H1 (cell line): ENCODE data around the gene EML5. TPM values are rescaled to one million over a fixed set of nuclear protein-coding genes. Genes with fewer than 3 reads are reported as not detected.

Source experiments
- CTCF ChIA-PET: fragments of 300-600 bp; sonication (Branson Sonifier 250); formaldehyde crosslinking; loops from one replicate; lab custom pipeline; 2021; ENCODE audit not compliant: partially characterized antibody; lab: Charles Lee
- POLR2A ChIA-PET: fragments of 300-600 bp; sonication (Branson Sonifier 250); formaldehyde crosslinking; loops from one replicate; lab custom pipeline; 2021; ENCODE audit warnings: inconsistent platforms; ENCODE audit not compliant: partially characterized antibody; lab: Charles Lee
- DNase-seq, 2 experiments: peaks; one replicate each; pipeline versions ENCODE4 v3.0.0 to v3.0.0-alpha.2; 2010 to 2022; ENCODE audit warnings: low spot score in 2 of 2, low read depth in 1 of 2, mixed read lengths in 1 of 2
- FAIRE-seq: peaks from 2 replicates; lab custom pipeline; 2011; peaks lifted over from hg19 to GRCh38; lab: Jason Lieb, UNC
- H2AFZ ChIP-seq: 2 replicates; pipeline ENCODE4 v1.8.1; 2012; ENCODE audit warnings: low read length, inconsistent platforms
- H2AK5ac ChIP-seq: 2 replicates; pipeline ENCODE4 v1.6.1; 2013; ENCODE audit warnings: low read depth, low read length
- H2BK120ac ChIP-seq: replicated peaks from 2 replicates; pipeline ENCODE3; 2013; ENCODE audit warnings: low read depth, low read length, inconsistent platforms
- H2BK12ac ChIP-seq: 2 replicates; pipeline ENCODE4 v1.6.1; 2013; ENCODE audit warnings: low read depth, low read length
- H2BK15ac ChIP-seq: 2 replicates; pipeline ENCODE4 v1.6.1; 2013; ENCODE audit warnings: low read length
- H2BK20ac ChIP-seq: 2 replicates; pipeline ENCODE4 v1.6.1; 2013; ENCODE audit warnings: low read length
- H2BK5ac ChIP-seq: 2 replicates; pipeline ENCODE4 v1.6.1; 2013; ENCODE audit warnings: low read depth, low read length
- H3K14ac ChIP-seq: 2 replicates; pipeline ENCODE4 v1.6.1; 2013; ENCODE audit warnings: inconsistent platforms; ENCODE audit not compliant: insufficient read length
- H3K18ac ChIP-seq: 2 replicates; pipeline ENCODE4 v1.6.1; 2013; ENCODE audit warnings: low read length; ENCODE audit errors: extremely low read depth
- H3K23ac ChIP-seq: 2 replicates; pipeline ENCODE4 v1.6.1; 2013; ENCODE audit warnings: inconsistent platforms; ENCODE audit not compliant: insufficient read length
- H3K23me2 ChIP-seq: 2 replicates; pipeline ENCODE4 v1.6.1; 2013; ENCODE audit warnings: low read depth, low read length
- H3K27ac ChIP-seq: 2 replicates; pipeline ENCODE4 v1.6.1; 2011; ENCODE audit warnings: low read depth, low read length, inconsistent platforms
- H3K27me3 ChIP-seq, 4 experiments: replicated peaks in 1 of 4; 1 replicate in 1 of 4; 2 replicates in 3 of 4; pipeline versions ENCODE4 v1.6.1 to v1.8.1; 2011 to 2013; ENCODE audit warnings: low read length in 3 of 4, mild to moderate bottlenecking in 3 of 4, inconsistent platforms in 2 of 4, mixed read lengths in 2 of 4, moderate library complexity in 1 of 4; ENCODE audit not compliant: control insufficient read depth in 3 of 4, insufficient read depth in 3 of 4; ENCODE audit errors: extremely low read depth in 1 of 4
- H3K36me3 ChIP-seq, 4 experiments: 2 replicates each; pipeline versions ENCODE4 v1.6.1 to v1.8.1; 2011 to 2013; ENCODE audit warnings: mild to moderate bottlenecking in 4 of 4, low read length in 3 of 4, moderate library complexity in 2 of 4, control low read depth in 1 of 4, inconsistent platforms in 1 of 4; ENCODE audit not compliant: insufficient read depth in 4 of 4, control insufficient read depth in 2 of 4
- H3K4ac ChIP-seq: replicated peaks from 2 replicates; pipeline ENCODE3; 2013; ENCODE audit warnings: low read length, low read depth, mixed read lengths, inconsistent platforms; ENCODE audit not compliant: insufficient read length
- H3K4me1 ChIP-seq, 4 experiments: replicated peaks in 1 of 4; 1 replicate in 1 of 4; 2 replicates in 3 of 4; pipeline versions ENCODE4 v1.6.1 to v1.8.1; 2011 to 2013; ENCODE audit warnings: low read length in 3 of 4, inconsistent platforms in 2 of 4, mixed read lengths in 1 of 4; ENCODE audit not compliant: insufficient read depth in 4 of 4, control insufficient read depth in 3 of 4
- H3K4me2 ChIP-seq, 2 experiments: 2 replicates each; pipeline versions ENCODE4 v1.6.1 to v1.8.1; 2011 to 2013; ENCODE audit warnings: low read depth in 2 of 2, low read length in 2 of 2, control low read depth in 1 of 2, inconsistent platforms in 1 of 2, mild to moderate bottlenecking in 1 of 2; ENCODE audit not compliant: insufficient read depth in 1 of 2
- H3K4me3 ChIP-seq, 4 experiments: fragments of 200-600, 300-600 bp in 1 of 4; sonication (generic), shearing (Covaris generic), sonication (Bioruptor Twin) in 1 of 4; 2 replicates each; pipeline versions ENCODE4 v1.5.1 to v1.8.1; 2011 to 2016; ENCODE audit warnings: low read length in 4 of 4, low read depth in 3 of 4, control low read depth in 2 of 4, inconsistent platforms in 2 of 4, mild to moderate bottlenecking in 2 of 4, mixed read lengths in 1 of 4, moderate library complexity in 1 of 4; ENCODE audit not compliant: insufficient read depth in 2 of 4; ENCODE audit errors: extremely low read depth in 1 of 4
- H3K56ac ChIP-seq: replicated peaks from 2 replicates; pipeline ENCODE3; 2013; ENCODE audit warnings: low read depth, mild to moderate bottlenecking, mixed read lengths, low read length, inconsistent platforms; ENCODE audit not compliant: insufficient read length
- H3K79me1 ChIP-seq: 2 replicates; pipeline ENCODE4 v1.6.1; 2013; ENCODE audit warnings: low read depth, low read length, control low read depth
- H3K79me2 ChIP-seq, 2 experiments: 2 replicates each; pipeline versions ENCODE4 v1.6.1 to v1.8.1; 2012 to 2013; ENCODE audit warnings: low read length in 2 of 2, mild to moderate bottlenecking in 2 of 2, inconsistent platforms in 1 of 2; ENCODE audit not compliant: insufficient read depth in 2 of 2, control insufficient read depth in 1 of 2
- H3K9ac ChIP-seq, 4 experiments: replicated peaks in 1 of 4; 1 replicate in 1 of 4; 2 replicates in 3 of 4; pipeline versions ENCODE4 v1.6.1 to v1.8.1; 2011 to 2013; ENCODE audit warnings: low read depth in 3 of 4, low read length in 3 of 4, control low read depth in 2 of 4, mild to moderate bottlenecking in 2 of 4, moderate library complexity in 2 of 4, inconsistent platforms in 1 of 4; ENCODE audit errors: extremely low read depth in 1 of 4
- H3K9me3 ChIP-seq, 2 experiments: 2 replicates each; pipeline versions ENCODE4 v1.6.1 to v1.8.1; 2012 to 2013; ENCODE audit warnings: mild to moderate bottlenecking in 2 of 2, moderate library complexity in 2 of 2, control low read depth in 1 of 2, inconsistent platforms in 1 of 2, low read depth in 1 of 2, low read length in 1 of 2, mixed read lengths in 1 of 2; ENCODE audit not compliant: insufficient read depth in 2 of 2
- H4K20me1 ChIP-seq, 2 experiments: replicated peaks in 1 of 2; 2 replicates each; pipeline versions ENCODE3 to v1.8.1; 2011 to 2013; ENCODE audit warnings: inconsistent platforms in 2 of 2, low read length in 2 of 2, mild to moderate bottlenecking in 1 of 2; ENCODE audit not compliant: insufficient read depth in 2 of 2, control insufficient read depth in 1 of 2
- H4K5ac ChIP-seq: 2 replicates; pipeline ENCODE4 v1.6.1; 2013; ENCODE audit warnings: low read length, low read depth, mixed read lengths, inconsistent platforms; ENCODE audit not compliant: insufficient read length
- H4K8ac ChIP-seq: 2 replicates; pipeline ENCODE4 v1.8.0; 2013; ENCODE audit warnings: mild to moderate bottlenecking, moderate library complexity, low read length, inconsistent platforms; ENCODE audit not compliant: insufficient read depth; ENCODE audit errors: extremely low read depth
- H4K91ac ChIP-seq: replicated peaks from 2 replicates; pipeline ENCODE3; 2013; ENCODE audit warnings: low read length, mixed read lengths, inconsistent platforms; ENCODE audit not compliant: insufficient read length
- CHD1 ChIP-seq: IDR thresholded peaks from 2 replicates; pipeline ENCODE4 v1.6.1; 2012; ENCODE audit warnings: low read depth, low read length, improper control_type of control experiment
- FOSL1 ChIP-seq: IDR thresholded peaks from 2 replicates; pipeline ENCODE4 v1.6.1; 2011; ENCODE audit warnings: mild to moderate bottlenecking, low read depth, low read length, moderate library complexity; ENCODE audit not compliant: insufficient read depth
- JUND ChIP-seq: IDR thresholded peaks from 2 replicates; pipeline ENCODE4 v1.6.1; 2011; ENCODE audit warnings: mild to moderate bottlenecking, improper control_type of control experiment, low read length
- NRF1 ChIP-seq: IDR thresholded peaks from 2 replicates; pipeline ENCODE4 v1.6.1; 2011; ENCODE audit warnings: mild to moderate bottlenecking, low read depth, low read length, improper control_type of control experiment
- PHF8 ChIP-seq: fragments of 200-600 bp; sonication (generic); conservative IDR thresholded peaks from 2 replicates; pipeline ENCODE4 v1.7.1; 2012; ENCODE audit warnings: low read depth, mild to moderate bottlenecking, inconsistent platforms, low read length, moderate library complexity
- POLR2A ChIP-seq, 2 experiments: IDR thresholded peaks; 1 replicate in 1 of 2; 2 replicates in 1 of 2; pipeline ENCODE4 v1.6.1; 2011; ENCODE audit warnings: low read depth in 2 of 2, low read length in 2 of 2, mild to moderate bottlenecking in 2 of 2; ENCODE audit errors: control extremely low read depth in 1 of 2
- POLR2AphosphoS5 ChIP-seq: IDR thresholded peaks from 2 replicates; pipeline ENCODE4 v1.6.1; 2011; ENCODE audit warnings: low read depth, low read length
- RAD21 ChIP-seq, 2 experiments: IDR thresholded peaks in 1 of 2; conservative IDR thresholded peaks in 1 of 2; 2 replicates each; pipeline ENCODE4 v1.6.1; 2011; ENCODE audit warnings: low read depth in 2 of 2, low read length in 2 of 2, improper control_type of control experiment in 1 of 2, inconsistent platforms in 1 of 2, mild to moderate bottlenecking in 1 of 2, moderate library complexity in 1 of 2
- RFX5 ChIP-seq: IDR thresholded peaks from 2 replicates; pipeline ENCODE4 v1.6.1; 2011; ENCODE audit warnings: low read depth, low read length, improper control_type of control experiment, borderline replicate concordance
- SAP30 ChIP-seq: fragments of 300-600 bp; sonication (generic); IDR thresholded peaks from 2 replicates; pipeline ENCODE4 v1.7.1; 2012; ENCODE audit warnings: low read length, moderate library complexity, mild to moderate bottlenecking, inconsistent platforms; ENCODE audit not compliant: insufficient read depth, insufficient replicate concordance
- SUZ12 ChIP-seq: fragments of 200-600 bp; sonication (generic); IDR thresholded peaks from 2 replicates; pipeline ENCODE4 v1.6.1; 2012; ENCODE audit warnings: mild to moderate bottlenecking, inconsistent platforms, low read length, moderate library complexity, mixed read lengths
- YY1 ChIP-seq: IDR thresholded peaks from 2 replicates; pipeline ENCODE4 v1.6.1; 2011; ENCODE audit warnings: low read depth, mild to moderate bottlenecking, low read length
- WGBS, 2 experiments: shearing (Covaris generic) in 1 of 2; methylation state at CpG; one replicate each; pipeline versions ENCODE4 v1.1.6 to v1.1.7; 2013 to 2015; ENCODE audit warnings: low lambda C conversion rate in 2 of 2, mixed read lengths in 2 of 2, inconsistent platforms in 1 of 2, low coverage in 1 of 2, missing lambda C conversion rate in 1 of 2; ENCODE audit not compliant: insufficient replicate concordance in 2 of 2, insufficient coverage in 1 of 2, insufficient read length in 1 of 2; ENCODE audit errors: extremely low coverage in 1 of 2, missing lambda C conversion rate in 1 of 2; 5-methylcytosine and 5-hydroxymethylcytosine counted together
- polyA plus RNA-seq, 7 experiments: library from polyadenylated mRNA; depleted of rRNA in 3 of 7; stranded (reverse) in 5 of 7; unstranded in 2 of 7; fragments of >200 nt in 5 of 7; fragments of 200-250 nt in 2 of 7; gene quantifications; 1 replicate in 5 of 7; 2 replicates in 1 of 7; 4 replicates in 1 of 7; pipeline versions ENCODE4 v1.2.1 to v1.2.3, GENCODE V29; 2011 to 2013; ENCODE audit warnings: missing spikeins in 2 of 7, mixed read lengths in 2 of 7
- total RNA-seq: library from RNA; stranded (reverse); fragmentation: NEBNext Ultra II Directional; extraction: Animal tissue kit (Norgen Biotek cat#: 25700); gene quantifications from 2 replicates; pipeline ENCODE4 v1.2.1, GENCODE V29; 2021

EML5 gene
- total and polyA plus RNA-seq, 2 of the 8 experiments (the other 6 are each of a cell fraction or from before 2014, with no cell fraction given) = 0.39 to 0.88 TPM

DNA sequence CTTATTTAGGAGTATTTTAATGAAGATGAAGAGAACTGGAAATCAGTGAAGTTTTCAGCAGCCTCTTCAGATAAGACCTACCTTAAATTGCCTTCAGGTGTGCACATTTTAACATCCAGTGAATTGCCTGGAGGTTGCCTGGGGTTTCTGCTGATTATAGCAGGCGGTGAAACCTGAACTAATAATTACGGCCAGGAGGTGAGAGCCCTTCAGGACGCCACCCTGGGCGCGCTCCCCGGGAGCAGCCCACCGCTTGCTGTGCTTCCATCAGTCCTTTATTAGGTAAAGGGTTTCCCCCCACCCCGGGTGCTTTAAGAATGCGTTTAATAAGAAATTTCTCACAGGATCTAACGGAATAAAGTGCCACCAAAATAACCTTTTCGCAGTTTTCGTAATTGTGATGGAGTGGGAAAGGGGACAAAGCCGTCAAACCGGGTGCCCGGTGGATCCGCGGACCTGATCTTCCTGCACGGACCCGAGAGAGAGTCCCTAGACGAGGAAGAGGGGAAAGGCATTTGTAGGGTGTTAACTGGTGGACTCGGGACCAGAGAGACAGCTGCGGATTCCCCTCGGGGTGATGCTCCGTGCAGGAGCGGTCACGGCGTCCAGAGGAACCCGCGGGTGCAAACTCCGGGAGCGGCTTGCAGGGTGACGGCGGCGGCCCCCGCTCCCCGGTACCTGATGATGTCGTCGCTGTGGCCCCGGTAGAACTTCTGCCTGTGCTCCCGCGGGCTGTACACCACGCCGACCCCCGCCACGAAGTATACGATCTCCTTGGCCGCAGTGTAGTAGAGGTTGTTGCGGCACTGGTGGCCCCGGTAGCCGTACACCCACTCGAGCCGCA is 902 bp downstream of the EML5 start:
- Histone ChIP-seq H2BK120ac (no peak overlapping the region), H3K9me3 (no peaks in the 10 kb centered on the region), H3K23ac (no peak overlapping the region), H3K9ac (peak overlapping the region; percentile 8 to 50 (median 42); a peak in 4 of 7 replicates), H3K36me3 (no peaks in the 10 kb centered on the region), H2BK5ac (no peak overlapping the region), H2AK5ac (no peak overlapping the region), H3K79me1 (no peaks in the 10 kb centered on the region), H2BK12ac (no peak overlapping the region), H3K4ac (no peak overlapping the region), H3K23me2 (peaks cover 10% of the 10 kb centered on the region; the same call in 1 of the 2 replicates), H2BK20ac (no peak overlapping the region), H3K79me2 (no peaks in the 10 kb centered on the region), H4K91ac (no peak overlapping the region), H3K18ac (peak overlapping the region; percentile 32; the same call in 1 of the 2 replicates), H2BK15ac (no peak overlapping the region), H3K14ac (no peak overlapping the region), H3K4me3 (peak overlapping the region; percentile 38 to 81 (median 74)), H3K4me2 (peak overlapping the region; percentile 76 to 100), H3K4me1 (no peaks in the 10 kb centered on the region), H4K5ac (no peak overlapping the region), H2AFZ (peak overlapping the region; percentile 97), H3K27ac (no peak overlapping the region), H3K56ac (no peak overlapping the region), H4K8ac (peak overlapping the region; percentile 5; the same call in 1 of the 2 replicates), H4K20me1 (no peaks in the 10 kb centered on the region), H3K27me3 (peaks cover 8 to 30% (median 19%) of the 10 kb centered on the region in 4 experiments)
- ChIA-PET POLR2A (interaction anchor here (1.3 kb wide), 1 partner anchor 33 kb away, joined by 3 read pairs; the partner anchor contains the start of gene TTC8), CTCF (interaction anchor here (0.6 to 2.8 kb wide), 7 partner anchors 10 to 151 kb away, joined by 3 to 18 read pairs (median 3); no protein-coding TSS in a partner anchor)
- DNase-seq (peak in 1 of 2 experiments; percentile 54), FAIRE-seq (no peak)
- WGBS, 2 experiments = 8% methylated on average over 47 of the region's 52 CpGs; no CpG with 5 or more reads in 1 of the 2 experiments
- TF ChIP-seq FOSL1 (no peak), RFX5 (no peak), YY1 (no peak), POLR2AphosphoS5 (no peak), RAD21 (IDR thresholded peaks at IDR 0.05 in 1 of 2, conservative IDR thresholded peaks at IDR 0.05 in 1 of 2; ENCODE audit: low read depth in 2 of 2, low read length in 2 of 2) (no peak), SUZ12 (peak; percentile 71; the same call in 1 of the 2 replicates), PHF8 (0 out of 2 replicates have a peak, but pooled peaks have one; percentile 1), SAP30 (no peak), JUND (no peak), POLR2A (IDR thresholded peaks at IDR 0.05; ENCODE audit: control extremely low read depth in 1 of 2, low read depth in 2 of 2, low read length in 2 of 2) (no peak), NRF1 (no peak), CHD1 (no peak)
